H9 (cell line): ENCODE results near the gene NUP214. TPM values are rescaled to one million over a fixed set of nuclear protein-coding genes. Genes with fewer than 3 reads are reported as not detected.

ENCODE experiments used
- DNase-seq: peaks from one replicate; pipeline ENCODE4 v3.0.0-alpha.2; 2017
- H2AFZ ChIP-seq: one replicate; pipeline ENCODE4 v1.6.1; 2013; ENCODE audit warnings: mild to moderate bottlenecking, low read length, control low read depth, moderate library complexity
- H2AK5ac ChIP-seq: 2 replicates; pipeline ENCODE4 v1.6.1; 2013; ENCODE audit warnings: low read length, control low read depth, mixed read lengths; ENCODE audit not compliant: insufficient read length
- H2BK120ac ChIP-seq: one replicate; pipeline ENCODE4 v1.6.1; 2013; ENCODE audit warnings: low read depth, mild to moderate bottlenecking, low read length, control low read depth, inconsistent platforms; ENCODE audit not compliant: poor library complexity, severe bottlenecking
- H2BK12ac ChIP-seq: 2 replicates; pipeline ENCODE4 v1.6.1; 2013; ENCODE audit warnings: low read length, control low read depth, mixed read lengths, low read depth; ENCODE audit not compliant: insufficient read length
- H2BK15ac ChIP-seq: 2 replicates; pipeline ENCODE4 v1.6.1; 2013; ENCODE audit warnings: low read depth, low read length, control low read depth
- H2BK20ac ChIP-seq: one replicate; pipeline ENCODE4 v1.6.1; 2013; ENCODE audit warnings: low read depth, mild to moderate bottlenecking, low read length, control low read depth, inconsistent platforms; ENCODE audit not compliant: poor library complexity, severe bottlenecking
- H2BK5ac ChIP-seq: 2 replicates; pipeline ENCODE4 v1.6.1; 2013; ENCODE audit warnings: low read length, control low read depth, mixed read lengths; ENCODE audit not compliant: insufficient read length
- H3K14ac ChIP-seq: 2 replicates; pipeline ENCODE4 v1.6.1; 2013; ENCODE audit warnings: low read length, control low read depth; ENCODE audit not compliant: insufficient read depth
- H3K18ac ChIP-seq: 2 replicates; pipeline ENCODE4 v1.6.1; 2013; ENCODE audit warnings: low read depth, mild to moderate bottlenecking, mixed read lengths, low read length, control low read depth; ENCODE audit not compliant: insufficient read length
- H3K23ac ChIP-seq: 2 replicates; pipeline ENCODE4 v1.6.1; 2013; ENCODE audit warnings: low read length, control low read depth, mixed read lengths, low read depth; ENCODE audit not compliant: insufficient read length
- H3K23me2 ChIP-seq: 2 replicates; pipeline ENCODE4 v1.6.1; 2013; ENCODE audit warnings: low read depth, mild to moderate bottlenecking, mixed read lengths, low read length, control low read depth; ENCODE audit not compliant: insufficient read length, poor library complexity, severe bottlenecking
- H3K27ac ChIP-seq: 2 replicates; pipeline ENCODE4 v1.5.1; 2013; ENCODE audit warnings: low read length, control low read depth, mixed read lengths, low read depth; ENCODE audit not compliant: insufficient read length
- H3K27me3 ChIP-seq: 2 replicates; pipeline ENCODE4 v1.6.1; 2013; ENCODE audit warnings: low read length, control low read depth, inconsistent platforms; ENCODE audit not compliant: insufficient read depth
- H3K4ac ChIP-seq: 2 replicates; pipeline ENCODE4 v1.6.1; 2013; ENCODE audit warnings: low read depth, mild to moderate bottlenecking, control low read depth, inconsistent platforms, low read length, moderate library complexity
- H3K4me1 ChIP-seq: 2 replicates; pipeline ENCODE4 v1.6.1; 2013; ENCODE audit warnings: low read length, control low read depth, inconsistent platforms; ENCODE audit not compliant: insufficient read depth
- H3K4me2 ChIP-seq: 2 replicates; pipeline ENCODE4 v1.6.1; 2013; ENCODE audit warnings: low read length, control low read depth, mixed read lengths; ENCODE audit not compliant: insufficient read length, insufficient read depth
- H3K56ac ChIP-seq: 2 replicates; pipeline ENCODE4 v1.6.1; 2013; ENCODE audit warnings: low read depth, mild to moderate bottlenecking, mixed read lengths, low read length, control low read depth; ENCODE audit not compliant: insufficient read length
- H3K79me1 ChIP-seq: 2 replicates; pipeline ENCODE4 v1.6.1; 2013; ENCODE audit warnings: low read depth, mild to moderate bottlenecking, moderate library complexity, low read length, control low read depth, inconsistent platforms; ENCODE audit not compliant: insufficient read depth, poor library complexity, severe bottlenecking
- H3K79me2 ChIP-seq: 2 replicates; pipeline ENCODE4 v1.6.1; 2013; ENCODE audit warnings: low read length, control low read depth, inconsistent platforms; ENCODE audit not compliant: insufficient read depth
- H3K9ac ChIP-seq: 2 replicates; pipeline ENCODE4 v1.6.1; 2013; ENCODE audit warnings: low read length, control low read depth, mixed read lengths; ENCODE audit not compliant: insufficient read length; ENCODE audit errors: extremely low read depth
- H3K9me3 ChIP-seq: one replicate; pipeline ENCODE4 v1.6.1; 2013; ENCODE audit warnings: low read depth, low read length, inconsistent platforms; ENCODE audit not compliant: control insufficient read depth
- H3T11ph ChIP-seq: one replicate; pipeline ENCODE4 v1.6.1; 2013; ENCODE audit warnings: mild to moderate bottlenecking, low read length, control low read depth, inconsistent platforms
- H4K20me1 ChIP-seq: one replicate; pipeline ENCODE4 v1.6.1; 2013; ENCODE audit not compliant: control insufficient read depth, insufficient read length, insufficient read depth
- H4K5ac ChIP-seq: 2 replicates; pipeline ENCODE4 v1.6.1; 2013; ENCODE audit warnings: low read depth, mild to moderate bottlenecking, mixed read lengths, low read length, control low read depth; ENCODE audit not compliant: insufficient read length
- H4K8ac ChIP-seq: replicated peaks from 2 replicates; pipeline ENCODE4 v1.6.1; 2013; ENCODE audit warnings: low read length, control low read depth, mixed read lengths, low read depth; ENCODE audit not compliant: insufficient read length
- H4K91ac ChIP-seq: 2 replicates; pipeline ENCODE4 v1.6.1; 2013; ENCODE audit warnings: low read depth, mild to moderate bottlenecking, moderate library complexity, mixed read lengths, low read length, control low read depth; ENCODE audit not compliant: insufficient read length
- H3K27ac Mint-ChIP-seq, 3 experiments: 2 replicates in 2 of 3; 3 replicates in 1 of 3; pipeline ENCODE4 v1.8.0; 2020 to 2021; ENCODE audit warnings: mixed read lengths in 3 of 3, mild to moderate bottlenecking in 1 of 3, moderate library complexity in 1 of 3
- H3K27me3 Mint-ChIP-seq: 2 replicates; pipeline ENCODE4 v1.8.0; 2021; ENCODE audit warnings: low read depth, mild to moderate bottlenecking, moderate library complexity, mixed read lengths
- H3K36me3 Mint-ChIP-seq, 3 experiments: 2 replicates in 2 of 3; 3 replicates in 1 of 3; pipeline ENCODE4 v1.8.0; 2020 to 2021; ENCODE audit warnings: low read depth in 3 of 3, mixed read lengths in 3 of 3; ENCODE audit not compliant: insufficient read depth in 1 of 3
- H3K4me1 Mint-ChIP-seq, 2 experiments: 2 replicates each; pipeline ENCODE4 v1.8.0; 2020; ENCODE audit warnings: mixed read lengths in 2 of 2
- H3K4me3 Mint-ChIP-seq, 2 experiments: 2 replicates in 1 of 2; 3 replicates in 1 of 2; pipeline ENCODE4 v1.8.0; 2020 to 2021; ENCODE audit warnings: mild to moderate bottlenecking in 2 of 2, mixed read lengths in 2 of 2, moderate library complexity in 1 of 2
- H3K9me3 Mint-ChIP-seq, 2 experiments: 2 replicates in 1 of 2; 3 replicates in 1 of 2; pipeline ENCODE4 v1.8.0; 2020; ENCODE audit warnings: mild to moderate bottlenecking in 2 of 2, mixed read lengths in 2 of 2, moderate library complexity in 1 of 2
- WGBS: extraction: QIAGEN DNeasy Blood & Tissue Kit; methylation state at CpG from one replicate; pipeline ENCODE4 v1.1.7; 2013; ENCODE audit warnings: missing lambda C conversion rate, low lambda C conversion rate, mixed read lengths; ENCODE audit not compliant: insufficient read length; ENCODE audit errors: extremely low coverage; 5-methylcytosine and 5-hydroxymethylcytosine counted together
- total RNA-seq: library from RNA; stranded (reverse); gene quantifications from 2 replicates; pipeline ENCODE4 v1.2.1, GENCODE V29; 2021
- TF ChIP-seq, protein P1 (sequence below): fragments of 200-600 bp; sonication (generic); conservative IDR thresholded peaks from 3 replicates; pipeline ENCODE4 v1.8.0; 2021; ENCODE audit warnings: antibody characterized with exemption, mild to moderate bottlenecking

The NUP214 gene
- total RNA-seq, 1 experiment from 2014 or later, result 53.8 TPM

- no peak within 1 kb of the TSS; a peak in 2 of 7 replicates for H3K27ac Mint-ChIP-seq
- Histone ChIP-seq H2BK15ac (no peak within 1 kb of the TSS), H2AFZ (no peak within 1 kb of the TSS), H2BK120ac (no peak within 1 kb of the TSS), H3K27me3 (peaks cover 6% of the 10 kb centered on the region; the same call in 1 of the 2 replicates), H3K14ac (no peak within 1 kb of the TSS), H3T11ph (no peak within 1 kb of the TSS), H4K20me1 (peaks cover 2% of the 10 kb centered on the region), H3K79me1 (no peaks in the 10 kb centered on the region), H3K9ac (no peak within 1 kb of the TSS), H3K4me2 (peak within 1 kb of the TSS; percentile 3), H2BK12ac (no peak within 1 kb of the TSS), H3K9me3 (no peaks in the 10 kb centered on the region), H3K4me1 (0 out of 2 replicates have a peak, but pooled peaks cover 3% of the 10 kb centered on the region), H3K23me2 (peaks cover 6% of the 10 kb centered on the region), H2BK5ac (no peak within 1 kb of the TSS), H3K4ac (no peak within 1 kb of the TSS), H3K56ac (no peak within 1 kb of the TSS), H2AK5ac (no peak within 1 kb of the TSS), H4K8ac (no peak within 1 kb of the TSS), H3K27ac (no peak within 1 kb of the TSS), H4K91ac (no peak within 1 kb of the TSS), H4K5ac (no peak within 1 kb of the TSS), H2BK20ac (no peak within 1 kb of the TSS), H3K79me2 (no peaks in the 10 kb centered on the region), H3K18ac (no peak within 1 kb of the TSS), H3K23ac (no peak within 1 kb of the TSS)
- H3K4me1 Mint-ChIP-seq, result peaks cover 20 to 38% of the 10 kb centered on the region in 2 experiments
- H3K36me3 Mint-ChIP-seq, result no peaks in the 10 kb centered on the region
- TF ChIP-seq, protein P1, sequence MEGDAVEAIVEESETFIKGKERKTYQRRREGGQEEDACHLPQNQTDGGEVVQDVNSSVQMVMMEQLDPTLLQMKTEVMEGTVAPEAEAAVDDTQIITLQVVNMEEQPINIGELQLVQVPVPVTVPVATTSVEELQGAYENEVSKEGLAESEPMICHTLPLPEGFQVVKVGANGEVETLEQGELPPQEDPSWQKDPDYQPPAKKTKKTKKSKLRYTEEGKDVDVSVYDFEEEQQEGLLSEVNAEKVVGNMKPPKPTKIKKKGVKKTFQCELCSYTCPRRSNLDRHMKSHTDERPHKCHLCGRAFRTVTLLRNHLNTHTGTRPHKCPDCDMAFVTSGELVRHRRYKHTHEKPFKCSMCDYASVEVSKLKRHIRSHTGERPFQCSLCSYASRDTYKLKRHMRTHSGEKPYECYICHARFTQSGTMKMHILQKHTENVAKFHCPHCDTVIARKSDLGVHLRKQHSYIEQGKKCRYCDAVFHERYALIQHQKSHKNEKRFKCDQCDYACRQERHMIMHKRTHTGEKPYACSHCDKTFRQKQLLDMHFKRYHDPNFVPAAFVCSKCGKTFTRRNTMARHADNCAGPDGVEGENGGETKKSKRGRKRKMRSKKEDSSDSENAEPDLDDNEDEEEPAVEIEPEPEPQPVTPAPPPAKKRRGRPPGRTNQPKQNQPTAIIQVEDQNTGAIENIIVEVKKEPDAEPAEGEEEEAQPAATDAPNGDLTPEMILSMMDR, result no peak; the same call in 2 of the 3 replicates
- no peak for DNase-seq
- H3K9me3 Mint-ChIP-seq, result no peaks in the 10 kb centered on the region
- H3K4me3 Mint-ChIP-seq, result peak within 1 kb of the TSS; percentile 46 to 79
- no CpG with 5 or more reads among the region's 76 CpGs for WGBS
- H3K27me3 Mint-ChIP-seq, result peaks cover 39% of the 10 kb centered on the region
These were observed 150.9 kb downstream of the NUP214 start, which contains the start of gene FAM78A for GRCh38 chr9:131276094-131276888. TSS of gene FAM78A (minus strand) at chr9:131276510. CDS start at chr9:131276179, 331 bp downstream.
